SK-N-MC (cell line): Measurements from ENCODE around the gene SYNJ2.

Experiments used
- EZH2 ChIP-seq: fragments of 200-600 bp; sonication (generic); IDR thresholded peaks from one replicate; pipeline ENCODE4 v1.6.1; 2017; ENCODE audit warnings: antibody characterized with exemption
- FOXP2 ChIP-seq: optimal IDR thresholded peaks from 2 replicates; pipeline ENCODE3; 2011; ENCODE audit warnings: mild to moderate bottlenecking, moderate library complexity; ENCODE audit not compliant: insufficient read depth; ENCODE audit errors: extremely low read length, control extremely low read depth
- POLR2AphosphoS5 ChIP-seq: IDR thresholded peaks from 2 replicates; pipeline ENCODE4 v1.6.1; 2012; ENCODE audit warnings: mild to moderate bottlenecking, low read depth, low read length, borderline replicate concordance

GRCh38 chr6:158039178-158039557, 57.5 kb downstream of the SYNJ2 start:
- no peak for TF ChIP-seq EZH2
- TF ChIP-seq POLR2AphosphoS5: no peak
- no peak for TF ChIP-seq FOXP2
